Activated T-helper 1 cell treated with anti-CD3 and anti-CD28 coated beads, Interleukin-12 subunit alpha, Interleukin-12 subunit beta, Interleukin-2, Interleukin-4 antibody, amounts not matched to agents 30 ng/mL and 10 ng/mL and 1 ng/mL, durations not matched to agents 14 hours and 24 hours and 36 hours (primary cell): Measurements from ENCODE around the gene FCGR1A. TPM values are rescaled to one million over a fixed set of nuclear protein-coding genes. Genes with fewer than 3 reads are reported as not detected.
"Not testable (repeated sequence)": the region's sequence is repeated elsewhere in the genome, so short reads cannot be mapped to it uniquely, and the experiment has no call there.

Experiments used
- DNase-seq: peaks from one replicate; pipeline ENCODE4 v3.0.0; 2021; ENCODE audit warnings: low spot score
- H3K27ac Mint-ChIP-seq: one replicate; pipeline ENCODE4 v1.8.0; 2021; ENCODE audit warnings: mild to moderate bottlenecking, mixed read lengths
- H3K27me3 Mint-ChIP-seq: one replicate; pipeline ENCODE4 v1.8.0; 2022; ENCODE audit warnings: mild to moderate bottlenecking, moderate library complexity, mixed read lengths; ENCODE audit not compliant: insufficient read depth
- H3K36me3 Mint-ChIP-seq: one replicate; pipeline ENCODE4 v1.8.0; 2021; ENCODE audit warnings: low read depth, mixed read lengths
- H3K4me1 Mint-ChIP-seq: one replicate; pipeline ENCODE4 v1.8.0; 2021; ENCODE audit warnings: low read depth, mixed read lengths
- H3K4me3 Mint-ChIP-seq: one replicate; pipeline ENCODE4 v1.8.0; 2021; ENCODE audit warnings: mild to moderate bottlenecking, moderate library complexity, mixed read lengths
- H3K9me3 Mint-ChIP-seq: one replicate; pipeline ENCODE4 v1.8.0; 2021; ENCODE audit warnings: mixed read lengths
- intact Hi-C: fragments of 100-400 bp; cut with micrococcal nuclease; formaldehyde crosslinking; loops from one replicate; pipeline ENCODE4 v1.15.1; 2024
- total RNA-seq: library from RNA; stranded (reverse); gene quantifications from 2 replicates; pipeline ENCODE4 v1.2.3, GENCODE V29; 2022

Gene FCGR1A
- not detected in 2 replicates for total RNA-seq

DNA sequence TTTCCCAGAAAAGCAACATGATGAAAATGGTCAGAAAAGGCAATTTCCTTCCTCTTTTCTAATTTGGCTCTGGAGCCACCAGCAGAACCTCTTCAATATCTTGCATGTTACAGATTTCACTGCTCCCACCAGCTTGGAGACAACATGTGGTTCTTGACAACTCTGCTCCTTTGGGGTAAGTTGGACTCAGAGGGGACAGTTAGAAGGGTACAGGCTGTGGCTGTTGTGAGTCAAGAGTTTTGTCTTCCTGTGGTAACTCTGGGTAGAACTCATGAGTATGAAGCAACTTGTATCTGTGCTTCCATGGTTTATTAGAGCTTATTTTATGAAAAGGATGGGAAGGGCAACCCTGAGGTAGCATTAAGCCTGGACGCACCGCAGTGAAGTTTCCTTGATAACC, at the start of gene FCGR1A:
Gene FCGR1A (plus strand): TSS at position 95 of the 400 bp plus-strand sequence. CDS start 50 bp downstream, at position 145.
- H3K36me3 Mint-ChIP-seq, H3K4me3 Mint-ChIP-seq, H3K9me3 Mint-ChIP-seq, H3K4me1 Mint-ChIP-seq, H3K27me3 Mint-ChIP-seq, intact Hi-C loops, DNase-seq: not testable (repeated sequence)
- peak within 1 kb of the TSS; percentile 23 for H3K27ac Mint-ChIP-seq

DNA sequence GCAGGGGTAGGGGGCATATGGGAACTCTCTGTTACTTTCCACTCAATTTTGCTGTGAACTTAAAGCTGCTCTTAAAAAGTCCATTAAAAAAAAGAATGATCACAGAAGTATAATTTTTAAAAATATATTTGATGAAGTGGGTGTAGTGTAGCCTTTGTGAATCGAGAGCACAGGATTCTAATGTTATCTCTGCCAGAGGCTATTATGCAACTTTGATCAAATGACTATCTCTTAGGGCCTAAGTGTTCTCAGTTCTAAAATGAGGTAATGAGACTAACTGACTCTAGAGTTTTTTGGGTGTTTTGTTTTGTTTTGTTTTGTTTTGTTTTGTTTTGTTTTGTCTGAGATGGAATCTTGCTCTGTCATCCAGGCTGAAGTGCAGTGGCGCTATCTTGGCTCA, 49.7 kb upstream of the FCGR1A start:
- H3K4me3 Mint-ChIP-seq, intact Hi-C loops, DNase-seq, H3K4me1 Mint-ChIP-seq, H3K36me3 Mint-ChIP-seq, H3K27ac Mint-ChIP-seq, H3K27me3 Mint-ChIP-seq, H3K9me3 Mint-ChIP-seq: not testable (repeated sequence)

DNA sequence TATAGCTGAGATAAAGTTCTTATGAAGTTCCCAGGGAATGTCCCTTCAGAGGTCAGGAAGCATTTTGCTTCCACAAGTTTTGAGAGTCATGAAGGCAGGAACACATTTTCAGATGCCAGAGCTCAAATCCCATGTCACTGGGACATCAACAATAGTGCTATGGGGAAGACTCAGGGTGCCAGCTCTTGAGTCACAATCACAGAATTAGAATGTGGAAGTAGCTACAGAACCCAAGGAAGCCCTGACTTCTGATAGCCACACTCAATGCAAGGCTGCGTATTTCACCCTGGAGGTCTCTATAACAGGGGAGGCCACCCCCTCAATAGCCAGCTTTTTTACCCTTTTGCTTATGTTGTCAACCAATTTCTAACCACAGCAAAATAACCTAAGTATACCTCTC, 47.8 kb upstream of the FCGR1A start:
- H3K36me3 Mint-ChIP-seq, H3K4me1 Mint-ChIP-seq, H3K4me3 Mint-ChIP-seq, intact Hi-C loops, H3K27me3 Mint-ChIP-seq, H3K27ac Mint-ChIP-seq, H3K9me3 Mint-ChIP-seq, DNase-seq: not testable (repeated sequence)

DNA sequence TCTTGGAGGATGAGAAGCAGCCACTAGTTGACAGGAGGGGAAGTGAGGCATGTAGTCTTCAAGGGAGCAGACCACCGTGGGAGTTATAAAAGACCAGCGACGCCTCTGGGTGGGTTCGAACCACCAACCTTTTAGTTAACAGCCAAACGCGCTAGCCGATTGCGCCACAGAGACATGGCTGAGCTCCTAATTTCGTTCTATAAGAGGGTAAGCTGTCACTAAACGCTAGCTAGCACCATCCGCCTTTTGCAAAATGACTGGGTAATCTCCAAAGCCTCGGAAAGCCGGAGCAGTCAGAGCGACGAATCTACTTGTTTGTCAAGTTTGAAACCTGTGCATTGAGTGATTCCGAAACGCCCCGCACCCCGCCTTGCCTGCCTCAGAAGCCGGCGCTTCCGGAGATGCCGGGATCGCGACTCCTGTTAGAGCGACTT, 42.3 kb upstream of the FCGR1A start:
- Mint-ChIP-seq H3K27ac (peak overlapping the region; percentile 65), H3K4me3 (peak overlapping the region; percentile 74)
- intact Hi-C loops, H3K9me3 Mint-ChIP-seq, H3K36me3 Mint-ChIP-seq, H3K27me3 Mint-ChIP-seq, H3K4me1 Mint-ChIP-seq: not testable (repeated sequence)
- peak; percentile 20 for DNase-seq

DNA sequence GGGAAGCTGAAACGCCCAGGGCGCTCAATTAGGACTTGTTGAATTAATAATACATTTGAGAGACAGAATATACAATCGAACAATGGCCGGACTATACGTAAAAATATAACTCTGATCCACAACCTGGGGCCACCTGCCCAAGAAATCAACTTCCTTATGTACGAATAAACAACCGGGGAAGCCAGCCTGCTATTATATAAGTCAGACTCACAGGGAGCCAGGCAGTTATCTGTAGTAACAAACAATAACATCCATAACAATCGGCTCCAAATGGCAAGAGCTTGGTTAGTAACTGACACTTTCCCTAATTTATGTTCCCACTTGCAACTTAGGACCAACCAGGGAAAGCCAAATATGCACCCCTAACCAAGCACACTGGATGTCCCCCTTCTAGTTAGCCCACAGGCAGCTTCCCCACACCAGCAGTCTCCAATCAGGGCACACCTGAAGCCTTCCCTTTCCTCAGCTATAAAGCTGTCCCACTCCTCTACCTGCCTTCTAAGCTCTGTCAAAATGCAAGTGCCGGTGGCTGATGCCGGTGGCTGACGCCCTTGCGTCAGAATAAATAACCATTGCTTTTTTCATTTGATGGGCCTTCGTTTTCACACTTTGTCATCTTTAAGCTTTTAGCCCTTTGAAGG, 41.8 kb upstream of the FCGR1A start:
- H3K9me3 Mint-ChIP-seq, H3K36me3 Mint-ChIP-seq, DNase-seq, intact Hi-C loops, H3K27me3 Mint-ChIP-seq, H3K4me1 Mint-ChIP-seq: not testable (repeated sequence)
- peak overlapping the region; percentile 65 for H3K27ac Mint-ChIP-seq
- H3K4me3 Mint-ChIP-seq, result peak overlapping the region; percentile 74

DNA sequence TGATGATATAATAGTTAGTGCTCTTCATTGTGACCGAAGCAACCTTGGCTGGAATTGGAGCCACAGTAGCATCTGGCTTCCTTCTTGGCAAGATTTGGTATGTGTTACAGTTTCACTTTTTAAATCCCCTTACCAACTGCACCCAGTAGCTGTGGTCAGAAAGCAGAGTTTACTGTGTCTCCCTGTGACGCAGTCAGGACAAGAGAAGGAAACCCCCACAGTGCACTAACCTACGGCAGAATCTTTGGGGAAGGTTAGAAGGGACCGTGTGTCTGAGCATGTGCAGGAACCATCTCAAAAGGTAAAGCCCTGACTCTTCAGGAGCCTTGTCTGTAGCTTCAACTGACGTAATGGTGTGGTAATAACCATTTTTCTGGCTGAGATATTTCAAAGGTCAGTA, 40.6 kb upstream of the FCGR1A start:
- H3K27me3 Mint-ChIP-seq, H3K9me3 Mint-ChIP-seq, H3K27ac Mint-ChIP-seq, DNase-seq, H3K4me1 Mint-ChIP-seq, intact Hi-C loops, H3K4me3 Mint-ChIP-seq, H3K36me3 Mint-ChIP-seq: not testable (repeated sequence)

DNA sequence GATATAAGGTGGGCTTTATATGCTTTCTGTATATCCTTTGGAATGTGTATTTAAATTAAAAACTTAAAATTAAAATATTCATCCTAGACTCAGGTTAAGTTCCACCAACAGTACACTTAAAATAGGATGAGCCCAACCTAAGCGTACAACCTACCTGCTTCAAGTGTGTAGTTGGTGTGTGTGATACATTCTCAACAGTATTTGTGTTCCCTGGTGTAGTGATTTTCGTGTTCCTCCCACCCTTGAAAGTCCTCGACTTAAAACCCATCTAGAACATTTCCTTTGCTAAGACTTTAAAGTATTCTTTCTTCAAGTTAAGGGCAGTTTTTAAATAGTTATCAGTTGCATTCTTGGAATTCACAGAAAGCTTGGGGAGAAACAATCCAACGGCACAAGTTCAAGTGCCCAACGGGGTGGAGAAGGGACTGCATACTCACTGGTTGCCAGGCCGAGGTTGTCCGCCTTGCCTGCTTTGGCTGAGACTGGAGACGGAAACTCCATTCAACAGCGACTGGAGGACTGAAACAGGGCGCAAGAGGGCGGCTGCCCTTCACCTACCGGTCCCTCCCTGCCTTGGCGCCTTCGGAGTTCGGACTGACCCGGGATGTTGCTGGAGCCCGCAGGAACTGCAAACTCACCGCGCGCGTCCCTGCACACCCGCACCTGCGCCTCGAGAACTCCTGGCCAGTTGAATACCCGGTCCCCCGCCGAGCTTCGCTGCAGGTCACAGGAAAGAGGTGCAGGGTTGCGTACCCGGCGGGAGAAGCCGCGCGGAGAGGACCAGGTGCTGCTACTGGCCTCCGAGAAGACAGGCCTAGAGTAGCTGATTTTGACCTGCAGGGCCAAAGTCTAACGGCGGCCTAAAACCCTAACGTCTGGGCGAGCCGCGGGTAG, 35.8 kb upstream of the FCGR1A start:
- H3K9me3 Mint-ChIP-seq, H3K4me1 Mint-ChIP-seq, H3K27me3 Mint-ChIP-seq, DNase-seq, H3K27ac Mint-ChIP-seq, intact Hi-C loops, H3K4me3 Mint-ChIP-seq, H3K36me3 Mint-ChIP-seq: not testable (repeated sequence)

DNA sequence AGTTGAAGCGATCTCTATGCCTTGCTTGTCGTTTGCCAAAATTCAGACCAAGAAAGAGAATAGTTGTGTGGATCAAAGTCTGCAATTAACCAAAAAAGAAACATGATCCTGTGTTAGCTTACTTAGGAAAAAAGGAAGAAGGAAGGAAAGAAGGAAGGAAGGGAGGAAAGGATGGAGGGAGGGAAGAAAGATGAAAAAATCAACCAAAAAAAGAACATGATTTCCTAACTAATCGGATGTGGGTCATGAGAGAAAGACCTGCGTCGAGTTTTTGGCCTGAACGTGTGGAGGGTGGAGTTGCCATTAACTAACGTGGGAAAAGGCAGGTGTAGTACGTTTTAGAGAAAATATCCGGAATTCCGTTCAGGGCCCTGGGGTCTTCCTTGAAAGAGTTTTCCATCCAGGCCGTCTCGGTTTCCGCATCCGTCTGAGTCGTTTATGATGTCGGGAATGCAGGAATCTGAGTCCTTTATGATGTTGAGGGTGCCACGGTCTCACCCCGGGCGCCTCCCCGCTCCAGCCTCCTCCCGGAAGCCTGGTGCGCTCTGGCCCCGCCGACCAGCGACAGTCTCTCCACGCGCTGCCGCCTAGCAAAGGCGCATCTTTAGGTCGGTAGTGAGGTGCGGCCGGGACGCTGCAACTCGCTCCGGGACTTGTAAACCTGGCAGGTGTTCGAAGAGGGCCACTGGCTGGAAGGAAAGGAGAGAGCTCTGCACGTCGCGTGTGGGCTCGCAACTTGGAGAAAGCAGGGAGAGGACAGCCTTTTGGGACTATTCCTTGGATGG, 34.9 kb upstream of the FCGR1A start:
- H3K4me3 Mint-ChIP-seq, result peak overlapping the region; percentile 64
- not testable (repeated sequence) for H3K27ac Mint-ChIP-seq

DNA sequence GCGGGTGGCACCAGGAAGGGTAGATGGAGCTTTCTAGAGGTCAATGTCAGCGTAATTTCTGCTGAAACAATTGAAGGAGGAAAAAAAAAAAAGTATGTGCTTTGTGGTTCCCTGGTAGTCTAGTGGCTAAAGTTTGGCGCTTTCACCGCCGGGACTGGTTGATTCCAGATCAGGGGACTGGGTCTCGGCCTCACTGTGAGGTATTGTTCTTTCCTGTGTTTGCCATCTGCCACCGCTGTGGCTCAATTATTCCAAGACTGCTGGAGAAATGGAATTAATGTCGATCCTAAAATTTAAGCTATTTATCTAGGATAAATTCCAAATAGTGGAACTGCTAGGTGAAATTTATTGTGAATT, 34.4 kb upstream of the FCGR1A start:
- peak overlapping the region; percentile 64 for H3K4me3 Mint-ChIP-seq

More for the DNA sequence above, 34.9 kb upstream of the FCGR1A start:
- intact Hi-C loops, H3K4me1 Mint-ChIP-seq, H3K27me3 Mint-ChIP-seq, H3K9me3 Mint-ChIP-seq, DNase-seq, H3K36me3 Mint-ChIP-seq: not testable (repeated sequence)

DNA sequence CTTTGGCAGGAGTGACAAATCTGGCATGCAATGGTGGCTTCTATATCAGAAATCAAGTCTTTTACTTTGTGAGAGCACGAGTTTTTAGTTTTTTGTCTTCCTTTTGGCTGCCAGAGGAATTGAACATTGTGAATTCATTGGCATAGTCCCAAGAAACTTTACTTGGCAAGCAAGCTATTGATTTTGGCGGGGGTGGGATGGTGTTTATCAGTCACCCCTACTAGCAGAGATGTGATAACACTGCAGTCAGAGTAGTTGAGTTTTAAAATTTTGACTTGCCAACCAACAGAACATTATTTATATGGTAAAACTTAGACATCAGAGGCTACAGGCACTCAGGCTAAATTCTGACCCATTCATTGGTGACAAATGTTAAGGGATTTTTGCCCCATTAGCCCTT, 31.9 kb upstream of the FCGR1A start:
- H3K27me3 Mint-ChIP-seq, H3K36me3 Mint-ChIP-seq, H3K4me3 Mint-ChIP-seq, DNase-seq, H3K9me3 Mint-ChIP-seq, intact Hi-C loops, H3K4me1 Mint-ChIP-seq, H3K27ac Mint-ChIP-seq: not testable (repeated sequence)

More for the DNA sequence above, 34.4 kb upstream of the FCGR1A start:
- H3K27me3 Mint-ChIP-seq, H3K4me1 Mint-ChIP-seq, H3K27ac Mint-ChIP-seq, intact Hi-C loops, H3K36me3 Mint-ChIP-seq, DNase-seq, H3K9me3 Mint-ChIP-seq: not testable (repeated sequence)

DNA sequence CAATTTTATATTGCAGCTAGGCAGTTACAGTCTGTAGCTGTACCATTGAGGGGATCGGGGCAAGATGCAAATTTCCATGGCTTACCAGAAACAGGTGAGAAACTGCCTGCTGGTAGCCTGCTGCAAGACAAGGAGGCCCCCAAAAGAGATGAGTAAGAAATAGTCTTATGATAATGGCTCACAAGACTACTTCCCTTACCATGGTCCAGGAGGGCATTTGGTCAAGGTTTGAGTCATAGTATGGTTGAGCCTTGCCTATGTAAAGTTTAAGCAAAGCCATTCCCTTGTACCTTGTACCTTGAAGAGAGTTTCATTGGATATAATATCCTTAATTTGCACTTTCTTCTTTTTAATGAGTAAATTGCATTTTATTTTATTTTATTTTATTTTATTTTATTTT, 30.3 kb upstream of the FCGR1A start:
- H3K36me3 Mint-ChIP-seq, H3K27ac Mint-ChIP-seq, H3K9me3 Mint-ChIP-seq, H3K27me3 Mint-ChIP-seq, DNase-seq, H3K4me1 Mint-ChIP-seq, H3K4me3 Mint-ChIP-seq, intact Hi-C loops: not testable (repeated sequence)

DNA sequence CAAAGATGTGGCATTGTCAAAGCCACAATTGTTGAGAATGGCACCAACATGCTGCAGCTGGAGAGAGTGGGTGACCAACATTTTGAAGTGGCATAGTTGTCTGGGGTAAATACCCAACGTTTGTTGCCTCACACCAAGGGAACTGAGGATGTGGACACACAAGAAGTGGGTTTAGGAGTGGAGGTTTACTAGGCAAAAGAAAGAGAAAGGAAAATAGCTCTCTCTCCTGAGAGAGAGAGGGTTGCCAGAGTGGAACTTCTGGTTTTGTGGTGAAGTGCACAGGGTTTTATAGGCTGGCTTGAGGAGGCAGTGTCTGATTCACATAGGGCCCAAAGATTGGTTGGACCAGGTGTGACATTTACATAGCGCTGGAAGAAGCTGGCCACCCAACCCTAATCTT, 29.0 kb upstream of the FCGR1A start:
- intact Hi-C loops, H3K27ac Mint-ChIP-seq, DNase-seq, H3K9me3 Mint-ChIP-seq, H3K4me3 Mint-ChIP-seq, H3K27me3 Mint-ChIP-seq, H3K4me1 Mint-ChIP-seq, H3K36me3 Mint-ChIP-seq: not testable (repeated sequence)

DNA sequence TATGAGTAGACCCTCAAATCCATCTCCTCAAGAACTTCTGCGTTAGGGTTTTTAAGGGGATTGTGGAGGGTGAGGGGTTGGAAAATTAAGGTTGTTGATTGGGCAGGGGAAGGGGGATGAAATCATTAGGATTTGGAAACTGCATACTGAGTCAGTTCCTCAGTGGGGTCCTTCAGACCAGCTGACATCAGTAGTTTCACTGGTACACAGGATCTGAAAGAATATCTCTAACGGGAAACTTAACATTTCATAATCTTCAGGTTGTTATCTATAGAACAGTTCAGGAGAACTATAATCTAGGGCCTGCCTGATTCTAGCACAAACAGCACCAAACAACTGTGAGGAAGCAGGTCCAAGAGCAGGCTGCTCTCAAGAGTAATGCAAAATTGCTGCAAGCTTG, 27.2 kb upstream of the FCGR1A start:
- DNase-seq, H3K4me3 Mint-ChIP-seq, H3K36me3 Mint-ChIP-seq, H3K27me3 Mint-ChIP-seq, H3K4me1 Mint-ChIP-seq, H3K27ac Mint-ChIP-seq, intact Hi-C loops, H3K9me3 Mint-ChIP-seq: not testable (repeated sequence)
